Measurements from ENCODE around the gene PUS3. TPM values are rescaled to one million over a fixed set of nuclear protein-coding genes. Genes with fewer than 3 reads are reported as not detected.

PUS3 gene
- total RNA-seq, 1 donor from 2014 or later: 7.7 TPM

- intact Hi-C loops (cut with micrococcal nuclease): no loop called here
- Histone ChIP-seq H3K4me1 (peaks cover 17% of the 10 kb centered on the region), H3K36me3 (no peaks in the 10 kb centered on the region), H3K4me3 (no peak overlapping the region), H3K9me3 (replicated peaks) (no peaks in the 10 kb centered on the region), H3K27me3 (ENCODE audit: low read depth) (no peaks in the 10 kb centered on the region), H3K27ac (replicated peaks) (no peak overlapping the region)
- TF ChIP-seq CTCF (IDR thresholded peaks at IDR 0.05; ENCODE audit: borderline replicate concordance): no peak
- no peak for DNase-seq
Observed at GRCh38 chr11:125938418-125938817, 35.4 kb upstream of the PUS3 start.

- no peak overlapping the region for H3K27ac ChIP-seq (replicated peaks)
- intact Hi-C loops (cut with micrococcal nuclease): no loop called here
- H3K36me3 ChIP-seq: no peaks in the 10 kb centered on the region
- H3K4me3 ChIP-seq: no peak overlapping the region
- no peak for TF ChIP-seq CTCF (IDR thresholded peaks at IDR 0.05; ENCODE audit: borderline replicate concordance)
- H3K27me3 ChIP-seq (ENCODE audit: low read depth): peaks cover 5% of the 10 kb centered on the region
- H3K9me3 ChIP-seq (replicated peaks): no peaks in the 10 kb centered on the region
- no peaks in the 10 kb centered on the region for H3K4me1 ChIP-seq
- DNase-seq: no peak
Observed at GRCh38 chr11:125935618-125936199, 32.7 kb upstream of the PUS3 start.

- Histone ChIP-seq H3K4me1 (no peaks in the 10 kb centered on the region), H3K9me3 (replicated peaks) (no peaks in the 10 kb centered on the region), H3K36me3 (no peaks in the 10 kb centered on the region), H3K27me3 (ENCODE audit: low read depth) (peaks cover 11% of the 10 kb centered on the region), H3K27ac (replicated peaks) (no peak overlapping the region), H3K4me3 (no peak overlapping the region)
- TF ChIP-seq CTCF (IDR thresholded peaks at IDR 0.05; ENCODE audit: borderline replicate concordance): no peak
- intact Hi-C loops (cut with micrococcal nuclease): no loop called here
- no peak for DNase-seq
Observed at GRCh38 chr11:125935056-125935455, 32.0 kb upstream of the PUS3 start.

GRCh38 chr11:125934473-125934872 lies 31.5 kb upstream of the PUS3 start:
- Histone ChIP-seq H3K27ac (replicated peaks) (no peak overlapping the region), H3K9me3 (replicated peaks) (no peaks in the 10 kb centered on the region), H3K27me3 (ENCODE audit: low read depth) (peaks cover 17% of the 10 kb centered on the region), H3K36me3 (no peaks in the 10 kb centered on the region), H3K4me1 (no peaks in the 10 kb centered on the region), H3K4me3 (no peak overlapping the region)
- DNase-seq: no peak
- intact Hi-C loops (cut with micrococcal nuclease): no loop called here
- no peak for TF ChIP-seq CTCF (IDR thresholded peaks at IDR 0.05; ENCODE audit: borderline replicate concordance)

GRCh38 chr11:125933030-125933813 lies 30.2 kb upstream of the PUS3 start:
- Histone ChIP-seq H3K27me3 (ENCODE audit: low read depth) (peaks cover 22% of the 10 kb centered on the region), H3K4me1 (no peaks in the 10 kb centered on the region), H3K27ac (replicated peaks) (no peak overlapping the region), H3K4me3 (no peak overlapping the region), H3K36me3 (no peaks in the 10 kb centered on the region), H3K9me3 (replicated peaks) (no peaks in the 10 kb centered on the region)
- intact Hi-C loops (cut with micrococcal nuclease): no loop called here
- TF ChIP-seq CTCF (IDR thresholded peaks at IDR 0.05; ENCODE audit: borderline replicate concordance): no peak
- DNase-seq: no peak

All from left ventricle myocardium inferior (tissue), 1 donor.